ENCODE measurements around the gene POLE4.

The POLE4 gene

DNA sequence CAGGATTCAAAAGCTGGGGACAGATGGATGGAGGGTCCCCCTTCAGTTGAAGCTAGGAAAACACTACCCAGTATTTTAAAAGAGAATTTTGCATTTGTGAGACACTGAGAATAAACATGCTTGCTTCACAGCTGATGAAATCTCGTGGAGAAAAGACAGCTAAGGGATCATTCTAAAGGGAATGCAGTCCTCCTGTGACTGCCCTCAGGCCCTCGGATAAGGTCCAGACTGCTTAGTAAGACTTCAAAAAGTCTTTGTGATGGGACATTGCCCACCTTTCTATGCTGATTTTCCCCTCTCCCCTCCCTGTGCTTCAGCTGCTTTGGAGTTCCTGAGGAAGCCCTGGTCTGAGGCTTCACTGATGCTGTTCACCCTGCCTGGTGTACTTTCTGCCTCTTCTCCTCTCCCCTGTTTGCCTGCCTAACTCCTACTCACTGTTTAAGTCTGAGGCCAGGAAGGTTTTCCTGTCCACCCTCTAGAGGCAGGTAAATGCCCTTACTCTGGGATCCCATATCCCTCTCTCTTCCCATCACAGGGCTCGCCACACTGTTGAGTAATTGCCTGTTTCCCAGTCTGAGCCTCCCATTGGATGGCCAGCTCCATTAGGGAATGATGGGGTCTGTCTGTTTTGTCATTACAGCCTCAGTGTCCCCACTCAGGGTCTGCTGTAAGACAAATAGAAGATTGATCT is 26.6 kb downstream of the POLE4 start:
- H3K27ac ChIP-seq: no peak overlapping the region

DNA sequence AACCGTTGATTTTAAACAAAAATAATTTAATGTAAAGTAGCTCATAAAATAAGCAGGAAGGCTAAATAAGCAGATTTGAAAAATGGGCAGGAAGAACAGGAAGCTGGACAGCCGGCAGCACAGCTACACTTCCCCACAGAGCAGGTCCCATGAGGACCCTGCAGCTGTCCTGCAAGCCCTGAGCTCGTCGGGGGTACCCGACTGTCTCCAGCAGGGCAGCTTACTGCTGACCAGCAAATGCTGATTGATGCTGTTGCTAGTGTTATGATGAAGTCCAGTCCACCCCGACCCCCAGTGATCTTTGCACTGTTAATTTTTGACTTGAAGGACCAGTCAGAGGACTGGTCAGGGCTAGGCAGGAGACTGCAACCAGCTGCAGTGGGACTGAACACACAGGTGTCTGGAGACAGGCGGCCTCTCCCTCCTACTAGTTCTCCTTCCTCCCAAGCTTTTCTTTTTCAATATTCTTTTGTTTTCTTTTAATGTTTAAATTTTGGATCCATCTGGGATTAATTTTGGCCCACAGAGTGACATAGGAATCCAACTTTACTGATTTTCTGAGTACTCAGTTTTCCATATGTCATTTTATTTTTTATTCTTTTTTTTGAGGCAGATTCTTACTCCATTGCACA is 27.7 kb downstream of the POLE4 start:
- DNase-seq (ENCODE audit: low read depth, low spot score): no peak
- H3K27ac ChIP-seq: no peak overlapping the region

More for the DNA sequence above, 26.6 kb downstream of the POLE4 start:
- no peak for DNase-seq (ENCODE audit: low read depth, low spot score)

DNA sequence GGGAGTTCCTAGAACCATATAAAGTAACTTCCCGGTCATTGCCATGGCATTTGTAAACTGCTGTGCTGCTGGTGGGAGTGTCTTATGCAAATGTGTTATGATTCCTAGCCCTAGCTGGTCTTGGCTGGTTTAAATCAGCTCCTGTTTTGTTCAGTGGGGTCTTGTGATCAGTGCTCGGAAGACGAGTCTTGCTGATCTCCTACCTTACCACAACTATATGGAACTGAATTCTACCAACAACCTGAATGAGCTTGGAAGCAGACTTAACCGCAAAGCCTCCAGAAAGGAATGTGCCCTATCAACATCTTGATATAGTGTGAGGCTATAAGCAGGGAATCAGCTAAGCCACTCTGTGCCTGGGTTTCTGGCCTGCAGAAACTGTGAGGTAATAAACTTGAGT is 33.5 kb downstream of the POLE4 start:
- H3K27ac ChIP-seq: peak overlapping the region; percentile 21
- DNase-seq (ENCODE audit: low read depth, low spot score): peak; percentile 34

DNA sequence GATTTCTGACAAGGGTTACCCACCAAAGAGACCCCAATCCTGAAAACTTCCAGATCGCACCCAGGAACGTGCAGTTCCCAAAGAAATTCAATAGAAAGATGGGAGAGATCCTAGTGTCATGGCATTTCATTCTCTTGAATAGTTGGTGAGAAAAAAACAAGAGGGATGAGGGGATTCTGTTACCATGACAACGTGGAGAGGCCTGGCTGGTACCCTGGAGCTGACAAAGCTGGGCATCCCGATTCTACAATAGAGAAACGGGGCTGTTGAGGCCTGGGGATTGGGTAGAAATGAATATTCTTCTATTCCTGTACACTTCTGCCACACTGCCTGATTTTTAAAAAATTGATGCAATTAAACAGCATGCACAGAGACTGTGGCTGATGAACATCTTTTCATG is 41.0 kb downstream of the POLE4 start:
- no peak overlapping the region for H3K27ac ChIP-seq
- DNase-seq (ENCODE audit: low read depth, low spot score): no peak

DNA sequence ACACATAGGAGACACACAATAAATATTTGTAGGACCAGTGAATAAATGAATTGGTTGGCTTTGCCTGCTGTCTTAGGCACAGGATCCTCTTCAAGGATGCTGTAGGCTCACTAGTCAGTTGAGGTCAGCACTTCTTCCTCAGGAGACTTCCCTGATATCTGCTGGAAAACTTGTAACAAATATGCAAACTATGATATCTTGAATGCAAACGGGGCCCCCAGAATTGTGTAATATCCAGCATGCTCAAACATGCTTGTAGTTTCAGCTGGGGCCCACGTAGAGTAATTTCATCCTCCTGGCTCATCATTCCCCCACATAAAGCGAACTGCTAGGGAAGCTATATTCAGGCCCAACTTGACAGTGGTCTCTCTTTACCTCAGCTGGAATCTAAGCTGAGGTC is 43.6 kb downstream of the POLE4 start:
- DNase-seq (ENCODE audit: low read depth, low spot score): no peak
- no peak overlapping the region for H3K27ac ChIP-seq

DNA sequence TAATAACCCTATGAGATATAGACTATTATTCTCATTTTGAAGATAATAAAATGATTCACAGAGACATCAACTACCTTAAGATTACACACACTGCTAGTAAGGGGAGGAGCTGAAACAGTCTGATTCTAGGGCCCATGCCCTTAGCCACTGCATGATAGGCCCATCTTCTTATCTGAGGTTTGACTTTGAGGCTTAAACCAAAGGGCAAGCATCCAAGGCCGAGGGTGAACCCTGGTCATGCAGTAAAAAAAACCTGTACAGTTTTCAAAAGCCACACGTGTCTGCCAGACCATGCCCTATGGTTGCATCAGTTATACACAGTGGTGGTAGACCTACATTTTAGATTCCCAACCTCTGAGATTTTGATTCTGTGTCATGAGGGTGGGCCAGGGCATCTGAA is 44.8 kb downstream of the POLE4 start:
- H3K27ac ChIP-seq: no peak overlapping the region
- DNase-seq (ENCODE audit: low read depth, low spot score): no peak

DNA sequence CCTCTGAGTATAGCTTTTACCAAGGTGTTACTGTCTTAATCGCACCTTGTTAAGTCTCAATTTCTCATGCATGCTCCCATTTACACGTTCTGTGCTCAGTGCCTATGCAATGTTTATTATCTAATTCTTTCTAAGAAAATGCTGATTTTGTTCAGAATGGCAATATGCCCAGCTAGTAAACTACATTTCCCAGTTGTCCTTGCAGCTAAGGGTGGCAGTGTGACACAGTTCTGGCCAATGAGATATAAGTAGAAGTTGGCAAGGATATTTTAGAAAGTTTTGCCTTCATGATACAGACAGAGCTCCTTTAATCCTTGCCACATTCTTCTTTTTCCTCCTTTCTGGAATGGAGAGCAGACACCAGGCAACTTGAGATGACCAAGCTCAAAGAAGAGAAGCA is 45.3 kb downstream of the POLE4 start:
- no peak overlapping the region for H3K27ac ChIP-seq
- no peak for DNase-seq (ENCODE audit: low read depth, low spot score)

DNA sequence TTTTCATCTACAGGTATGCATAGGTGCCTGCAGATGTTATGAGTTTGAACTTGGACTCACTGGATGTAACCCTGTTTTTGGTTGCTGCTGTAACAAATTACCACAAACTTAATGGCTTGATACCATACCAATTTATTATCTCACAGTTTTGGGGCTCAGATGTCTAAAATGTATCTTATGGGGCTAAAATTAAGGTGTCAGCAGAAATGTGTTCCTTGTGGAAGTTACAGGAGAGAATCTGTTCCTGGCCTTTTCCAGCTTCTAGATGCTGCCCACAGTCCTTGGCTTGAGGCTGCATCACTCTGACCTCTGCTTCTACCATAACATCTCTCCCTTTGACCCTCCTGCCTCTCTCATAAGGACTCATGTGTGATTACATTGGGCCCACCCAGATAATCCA is 47.6 kb downstream of the POLE4 start:
- DNase-seq (ENCODE audit: low read depth, low spot score): no peak
- no peak overlapping the region for H3K27ac ChIP-seq

DNA sequence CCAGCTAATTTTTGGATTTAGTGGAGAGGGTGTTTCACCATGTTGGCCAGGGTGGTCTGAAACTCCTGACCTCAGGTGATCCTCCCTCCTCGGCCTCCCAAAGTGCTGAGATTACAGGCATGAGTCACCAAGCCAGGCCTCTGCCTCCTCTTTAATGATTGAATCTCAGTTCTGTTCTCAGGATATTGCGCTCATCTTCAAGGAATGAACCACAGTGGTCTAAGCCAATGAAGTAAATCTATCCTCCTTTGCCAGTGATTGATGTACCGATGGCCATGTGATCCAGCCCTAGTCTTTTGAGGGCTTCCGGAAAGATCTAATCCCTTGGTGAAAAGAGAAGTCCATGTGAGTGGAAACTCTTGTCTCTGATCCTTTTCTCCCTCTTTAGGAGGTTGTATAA is 48.6 kb downstream of the POLE4 start:
- no peak for DNase-seq (ENCODE audit: low read depth, low spot score)
- H3K27ac ChIP-seq: no peak overlapping the region

DNA sequence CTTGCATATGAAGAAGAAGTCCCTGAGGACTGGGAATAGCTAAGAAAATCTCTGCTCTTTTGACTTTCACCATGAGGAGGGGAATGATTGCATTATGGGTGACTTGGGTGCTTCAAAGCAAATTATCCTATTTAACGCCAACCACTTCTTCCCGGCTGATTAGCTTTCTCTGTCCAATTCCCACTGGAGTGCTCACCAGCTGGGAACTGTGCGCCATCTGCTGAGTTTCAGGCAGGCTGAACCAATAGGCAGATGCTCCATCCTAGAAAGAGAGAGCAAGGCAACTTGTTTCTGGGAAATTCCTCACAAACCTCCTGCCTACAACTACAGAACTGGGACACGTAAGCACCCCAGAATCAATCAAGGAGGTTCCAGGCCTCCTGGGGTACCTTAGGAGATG is 49.4 kb downstream of the POLE4 start:
- no peak for DNase-seq (ENCODE audit: low read depth, low spot score)
- no peak overlapping the region for H3K27ac ChIP-seq

DNA sequence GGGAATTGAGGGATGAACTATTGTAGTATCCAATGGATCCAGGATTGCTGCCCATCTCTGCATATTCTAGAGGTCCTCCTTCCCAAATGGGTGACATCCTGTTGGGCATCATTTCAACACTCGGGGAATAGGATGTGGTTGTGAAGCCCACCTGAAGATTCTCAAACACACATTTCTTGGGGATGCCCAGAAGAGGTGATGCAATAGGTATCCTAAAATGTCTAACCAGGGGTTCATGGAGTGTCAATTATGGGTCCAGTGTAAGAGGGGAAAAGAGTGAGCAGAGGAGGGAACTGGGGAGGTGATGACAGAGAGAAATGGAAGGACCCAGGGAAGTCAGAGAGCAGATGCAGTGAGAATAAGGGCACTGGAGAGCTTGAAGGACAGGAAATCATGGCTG is 52.1 kb downstream of the POLE4 start:
- DNase-seq (ENCODE audit: low read depth, low spot score): no peak
- no peak overlapping the region for H3K27ac ChIP-seq

DNA sequence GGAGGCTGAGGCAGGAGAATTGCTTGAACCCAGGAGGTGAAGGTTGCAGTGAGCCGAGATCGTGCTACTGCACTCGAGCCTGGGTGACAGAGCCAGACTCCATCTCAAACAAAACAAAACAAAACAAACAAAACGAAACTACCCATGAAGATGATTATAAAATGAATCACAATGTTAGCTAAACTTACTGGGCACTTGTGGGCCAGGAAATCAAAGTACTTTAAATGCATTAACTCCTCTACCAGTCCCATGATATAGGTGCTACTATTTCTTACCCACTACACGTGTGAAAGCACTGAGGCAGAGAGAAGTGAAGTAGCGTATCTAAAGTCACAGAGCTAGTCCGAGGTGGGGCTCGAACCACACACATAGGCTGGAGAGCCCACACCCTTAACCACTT is 53.6 kb downstream of the POLE4 start:
- H3K27ac ChIP-seq: no peak overlapping the region
- DNase-seq (ENCODE audit: low read depth, low spot score): no peak

DNA sequence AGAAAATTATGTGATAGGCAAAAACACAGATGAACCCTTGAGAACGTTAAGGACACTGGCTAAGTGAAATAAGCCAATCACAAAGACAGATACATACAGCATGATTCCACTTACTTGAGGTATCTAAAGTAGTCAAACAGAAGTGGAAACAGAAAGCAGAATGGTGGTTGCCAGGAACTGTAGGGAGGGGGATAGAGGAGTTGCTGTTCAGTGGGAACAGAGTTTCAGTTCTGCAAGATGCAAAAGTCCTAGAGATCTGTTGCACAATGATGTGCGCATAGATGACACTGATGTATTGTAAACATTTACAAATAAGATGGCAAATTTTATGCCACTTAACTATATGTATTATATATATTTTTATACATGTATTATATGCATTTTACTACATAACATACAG is 59.7 kb downstream of the POLE4 start:
- no peak for DNase-seq (ENCODE audit: low read depth, low spot score)
- H3K27ac ChIP-seq: no peak overlapping the region

All from epithelial cell of prostate (primary cell).